Fibroblast of skin of abdomen (primary cell): ENCODE results near the gene ARGFX. TPM values are rescaled to one million over a fixed set of nuclear protein-coding genes. Genes with fewer than 3 reads are reported as not detected.
A peak's percentile ranks its signal among the peaks of the same experiment; 100 is the strongest.
"Not testable (repeated sequence)": the region's sequence is repeated elsewhere in the genome, so short reads cannot be mapped to it uniquely, and the experiment has no call there.

ENCODE experiments used
- DNase-seq: peaks from one replicate; pipeline ENCODE4 v3.0.0-alpha.2; 2013
- polyA plus RNA-seq, 2 experiments: library from polyadenylated mRNA; unstranded; fragments of 120-200 nt; gene quantifications; one replicate each; pipeline ENCODE4 v1.2.1, GENCODE V29; 2013; ENCODE audit not compliant: insufficient read length in 2 of 2

Gene ARGFX
- not detected for polyA plus RNA-seq (2013, experiment 1 of 2; ENCODE audit: insufficient read length)
- polyA plus RNA-seq (2013, experiment 2 of 2; ENCODE audit: insufficient read length): not detected

DNA sequence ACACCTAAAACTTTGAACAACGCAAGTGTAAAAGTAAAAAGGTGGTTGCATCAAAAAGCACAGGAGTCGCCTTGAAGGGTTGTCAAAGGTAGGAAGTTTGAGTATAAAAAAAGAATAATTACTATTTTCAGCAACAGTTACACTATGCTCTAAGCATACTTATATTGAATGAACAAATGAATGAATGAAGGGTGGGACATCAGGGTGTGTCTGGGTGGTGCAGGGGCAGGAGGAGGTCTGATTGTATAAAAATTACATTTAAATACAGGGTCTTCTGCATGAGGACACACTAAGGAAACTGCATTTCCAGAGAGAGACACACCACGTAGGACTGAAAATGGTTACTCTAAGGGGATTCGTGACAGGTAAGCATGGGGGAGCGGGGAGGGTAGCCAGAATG, at the start of gene ARGFX:
TSS of gene ARGFX (plus strand) at position 301 of the 400 bp plus-strand sequence. CDS start 2,765 bp downstream, outside the sequence.
- DNase-seq: no peak

DNA sequence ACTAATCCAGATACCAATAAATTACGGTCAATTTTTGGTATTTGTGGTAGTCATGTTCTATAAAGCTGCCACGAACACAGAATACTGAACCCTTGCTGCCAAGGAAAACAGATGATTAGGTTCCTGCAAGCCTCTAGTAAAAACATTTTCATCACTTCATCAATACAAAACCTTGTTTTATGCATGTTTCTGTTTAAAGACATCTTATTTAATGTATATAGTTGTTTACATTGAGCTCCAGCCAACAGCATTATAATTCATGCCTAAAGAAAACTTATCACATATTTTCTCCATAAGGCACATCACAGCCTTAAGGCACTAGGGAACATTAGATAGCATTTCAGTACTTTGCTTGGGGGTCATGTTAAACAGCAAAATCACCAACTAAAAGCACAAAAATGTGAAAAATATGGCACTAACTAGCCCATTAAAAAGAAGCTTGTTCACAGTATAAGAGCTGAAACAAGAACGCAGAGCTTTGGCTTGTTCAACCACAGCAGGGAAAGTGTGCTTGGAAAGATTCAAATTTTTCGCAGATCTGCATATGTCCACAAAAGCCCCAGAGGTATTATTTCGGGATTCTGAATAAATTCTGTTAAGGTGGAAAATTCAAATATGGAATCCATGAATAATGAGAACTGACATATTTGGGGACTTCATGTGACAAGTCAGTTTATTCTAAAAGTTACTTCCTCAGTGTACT, 49.6 kb upstream of the ARGFX start:
- DNase-seq: peak; percentile 0

GRCh38 chr3:121520510-121520909, 47.2 kb upstream of the ARGFX start:
- no peak for DNase-seq

DNA sequence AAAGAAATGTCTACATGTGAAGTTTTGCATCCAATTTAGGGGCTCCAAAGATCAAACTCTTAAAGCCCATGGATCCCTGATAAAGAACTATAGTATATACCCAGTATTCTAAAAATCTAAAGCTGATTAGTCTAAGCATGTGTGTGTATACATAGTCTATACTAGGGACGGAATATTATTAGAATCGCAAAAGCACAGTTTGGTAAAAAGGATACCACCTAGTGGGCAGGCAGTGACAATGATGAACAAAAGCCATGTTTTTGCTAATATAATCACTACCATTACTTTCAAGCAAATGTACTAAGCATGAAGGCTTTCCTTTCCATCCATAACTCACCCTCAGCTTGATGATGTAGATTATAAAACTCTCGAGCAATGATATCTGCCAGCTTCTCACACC, 38.4 kb upstream of the ARGFX start:
- peak; percentile 12 for DNase-seq

DNA sequence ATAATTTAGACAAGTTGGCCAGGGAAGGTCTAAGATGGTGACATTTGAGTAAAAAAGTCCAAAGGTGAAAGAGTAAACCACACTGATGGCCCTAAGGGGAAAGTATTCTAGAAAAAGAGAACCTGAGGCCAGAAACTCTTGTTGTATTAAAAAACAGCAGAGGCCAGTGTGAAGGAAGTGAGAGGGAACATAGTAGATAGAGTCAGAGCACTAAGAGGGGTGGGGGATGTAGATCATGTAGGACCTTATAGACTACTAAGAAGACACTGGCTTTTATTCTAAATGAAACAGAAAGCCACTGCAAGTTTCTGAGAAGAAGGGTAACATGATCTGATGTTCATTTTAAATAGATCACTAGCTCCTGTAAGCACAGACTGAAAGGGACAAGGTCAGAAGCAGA, 36.5 kb upstream of the ARGFX start:
- DNase-seq: no peak

DNA sequence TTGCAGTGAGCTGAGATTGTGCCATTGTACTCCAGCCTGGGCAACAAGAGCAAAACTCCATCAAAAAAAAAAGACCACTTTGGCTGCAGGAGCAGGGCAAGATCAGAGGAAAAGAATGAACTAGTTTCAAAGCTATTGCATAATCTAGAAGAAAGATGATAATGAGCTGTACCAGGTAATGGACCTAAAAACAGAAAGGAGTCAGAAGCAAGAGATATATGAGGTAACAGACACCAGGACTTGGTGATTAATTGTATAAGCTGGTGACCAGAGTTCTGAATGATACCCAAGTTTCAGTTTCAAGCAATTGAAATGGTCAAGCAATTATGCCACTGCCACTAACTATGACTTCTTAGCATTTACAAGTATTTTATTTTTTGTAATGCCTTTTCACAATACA, 24.8 kb upstream of the ARGFX start:
- no peak for DNase-seq

DNA sequence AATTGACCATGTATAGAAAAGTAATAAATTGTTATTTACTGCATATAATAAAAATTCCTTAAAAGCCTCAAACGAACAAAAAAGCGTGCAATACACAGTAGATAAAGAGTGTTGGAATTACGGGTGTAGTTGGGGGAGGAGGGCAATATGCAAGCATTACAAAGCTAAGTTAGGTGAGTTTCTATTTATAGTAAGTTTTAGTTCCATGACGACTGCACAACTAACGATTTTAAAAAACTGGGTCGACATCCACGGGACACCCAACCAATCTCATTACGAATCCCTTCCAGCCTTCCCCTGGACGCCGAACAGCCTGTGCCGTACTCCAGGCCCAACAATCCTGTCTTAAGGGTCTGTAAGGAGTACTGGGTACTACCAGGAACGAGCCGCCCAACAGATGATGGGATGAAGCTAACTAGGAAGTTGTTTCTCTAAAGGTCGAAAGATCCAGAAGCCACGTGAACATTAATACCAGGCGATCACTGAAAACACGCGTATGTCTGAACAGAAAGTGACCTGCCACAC, 22.6 kb upstream of the ARGFX start:
- DNase-seq: no peak

DNA sequence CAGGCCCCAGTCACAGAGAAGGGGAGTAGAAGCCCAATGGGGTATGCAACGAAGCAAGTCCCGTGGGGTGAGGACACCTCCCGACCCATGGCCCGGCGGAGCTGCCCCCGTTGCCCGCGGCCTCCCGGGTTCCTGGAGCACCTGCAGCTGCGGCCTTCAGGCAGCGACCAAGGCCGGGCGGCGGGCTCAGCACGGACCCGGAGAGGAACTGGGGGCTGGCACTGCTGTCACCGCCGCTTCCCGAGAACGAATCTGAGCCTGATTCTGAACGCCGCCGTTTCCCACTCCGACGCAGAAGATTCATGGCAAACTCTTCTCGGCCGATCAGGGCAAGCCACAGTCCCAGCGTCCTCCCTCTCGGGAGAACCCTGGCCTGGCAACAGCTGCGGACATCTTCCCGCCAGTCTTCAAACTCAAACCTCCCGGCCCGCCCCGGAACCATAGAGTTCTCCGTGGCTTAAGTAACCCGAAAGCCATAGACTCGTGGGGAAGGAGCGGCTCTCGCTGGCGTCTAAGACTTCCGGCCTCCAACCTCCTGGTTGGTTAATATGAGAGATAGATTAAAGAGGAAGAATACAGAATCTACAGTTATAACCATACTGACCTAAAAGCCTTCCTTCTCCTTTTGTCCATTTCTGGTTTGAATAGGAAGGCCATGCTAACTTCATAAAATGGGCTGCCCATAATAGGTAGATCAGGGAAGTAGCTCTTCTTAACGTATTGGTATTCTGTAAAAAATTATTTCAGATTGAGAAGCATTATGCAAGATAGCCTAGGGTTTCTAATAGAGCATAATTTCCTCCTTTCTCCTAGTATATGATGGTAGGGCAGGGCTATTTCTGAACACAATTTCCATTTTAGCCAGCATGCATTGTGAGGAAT, 21.9 kb upstream of the ARGFX start, which contains the start of gene POLQ:
TSS of gene POLQ (minus strand) at position 415 of the 882 bp plus-strand sequence. CDS start at position 304, 111 bp downstream.
- DNase-seq: peak; percentile 95

DNA sequence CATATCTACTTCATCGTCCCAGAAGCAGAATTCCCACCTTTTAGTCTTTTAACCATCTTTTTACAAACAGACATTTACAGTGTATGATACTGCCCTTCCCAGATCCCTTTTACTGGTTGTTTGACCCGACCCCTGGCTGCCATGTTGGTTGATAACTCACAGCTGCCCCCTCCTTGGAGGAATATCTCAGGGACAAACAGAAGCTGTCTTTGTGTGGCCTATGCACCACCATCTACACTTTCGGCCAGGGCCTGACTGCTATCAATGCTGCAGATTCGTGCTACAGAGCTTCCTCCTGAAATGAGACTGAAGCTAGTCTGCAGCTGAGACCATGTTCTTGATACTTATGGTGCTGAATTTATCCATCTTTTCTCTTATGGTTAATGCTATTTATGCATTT, 15.4 kb upstream of the ARGFX start:
- no peak for DNase-seq

- DNase-seq: no peak
Observed at GRCh38 chr3:121552797-121553196, 15.0 kb upstream of the ARGFX start.

DNA sequence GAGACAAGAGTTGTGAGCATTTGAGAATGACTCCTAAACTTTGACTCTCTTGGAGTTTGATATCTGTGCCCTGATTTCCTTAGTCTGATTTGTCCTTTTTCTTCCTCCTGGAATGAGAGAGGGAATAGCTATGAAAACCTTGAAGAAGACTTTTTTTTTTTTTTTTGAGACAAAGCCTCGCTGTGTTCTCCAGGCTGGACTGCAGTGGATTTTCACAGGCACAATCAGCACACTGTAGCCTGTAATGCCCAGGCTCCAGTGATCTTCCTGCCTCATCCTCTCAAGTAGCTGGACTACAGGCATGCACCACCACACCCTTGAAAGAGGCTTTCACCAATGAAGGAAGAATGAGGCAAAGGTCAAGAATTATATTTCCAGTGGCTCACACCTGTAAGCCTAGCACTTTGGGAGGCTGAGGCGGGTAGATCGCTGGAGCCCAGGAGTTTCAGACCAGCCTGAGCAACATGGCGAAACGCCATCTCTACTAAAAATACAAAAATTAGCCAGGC, 10.3 kb upstream of the ARGFX start:
- no peak for DNase-seq

- no peak for DNase-seq
Observed at GRCh38 chr3:121562148-121562547, 5.6 kb upstream of the ARGFX start.

GRCh38 chr3:121566773-121567172, 976 bp upstream of the ARGFX start:
- DNase-seq: no peak

DNA sequence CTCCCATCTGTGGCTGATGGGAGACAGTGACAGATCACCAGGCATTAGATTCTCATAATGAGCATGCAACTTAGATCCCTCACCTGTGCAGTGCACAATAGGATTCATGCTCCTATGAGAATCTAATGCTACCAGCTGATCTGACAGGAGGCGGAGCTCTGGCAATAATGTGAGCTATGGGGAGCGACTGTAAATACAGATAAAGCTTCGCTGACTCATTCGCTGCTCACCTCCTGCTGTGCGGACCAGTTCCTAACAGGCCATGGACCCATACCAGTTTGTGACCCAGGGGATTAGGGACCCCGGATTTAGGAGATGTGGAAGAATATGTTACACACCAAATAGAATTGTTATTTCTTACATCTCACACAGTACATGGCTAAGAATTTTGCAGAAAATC, 6.7 kb downstream of the ARGFX start:
- DNase-seq: no peak

DNA sequence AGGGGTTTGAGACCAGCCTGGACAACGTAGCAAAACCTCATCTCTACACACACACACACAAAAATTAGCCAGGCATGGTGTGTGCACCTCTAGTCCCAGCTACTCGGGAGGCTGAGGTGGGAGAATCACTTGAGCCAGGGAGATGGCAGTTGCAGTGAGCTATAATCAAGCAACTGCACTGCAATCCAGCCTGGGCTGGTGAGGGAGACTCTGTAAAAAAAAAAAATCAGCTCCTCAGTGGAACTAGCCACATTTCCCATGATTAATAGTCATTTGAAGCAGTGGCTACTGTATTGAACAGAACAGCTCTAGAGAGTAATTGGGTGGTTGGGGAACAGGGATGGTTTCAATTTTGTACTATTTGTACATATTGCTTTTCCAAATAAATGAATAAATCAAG, 13.9 kb downstream of the ARGFX start:
- DNase-seq: no peak

- DNase-seq: no peak
Observed at GRCh38 chr3:121584418-121584817, 16.7 kb downstream of the ARGFX start.

DNA sequence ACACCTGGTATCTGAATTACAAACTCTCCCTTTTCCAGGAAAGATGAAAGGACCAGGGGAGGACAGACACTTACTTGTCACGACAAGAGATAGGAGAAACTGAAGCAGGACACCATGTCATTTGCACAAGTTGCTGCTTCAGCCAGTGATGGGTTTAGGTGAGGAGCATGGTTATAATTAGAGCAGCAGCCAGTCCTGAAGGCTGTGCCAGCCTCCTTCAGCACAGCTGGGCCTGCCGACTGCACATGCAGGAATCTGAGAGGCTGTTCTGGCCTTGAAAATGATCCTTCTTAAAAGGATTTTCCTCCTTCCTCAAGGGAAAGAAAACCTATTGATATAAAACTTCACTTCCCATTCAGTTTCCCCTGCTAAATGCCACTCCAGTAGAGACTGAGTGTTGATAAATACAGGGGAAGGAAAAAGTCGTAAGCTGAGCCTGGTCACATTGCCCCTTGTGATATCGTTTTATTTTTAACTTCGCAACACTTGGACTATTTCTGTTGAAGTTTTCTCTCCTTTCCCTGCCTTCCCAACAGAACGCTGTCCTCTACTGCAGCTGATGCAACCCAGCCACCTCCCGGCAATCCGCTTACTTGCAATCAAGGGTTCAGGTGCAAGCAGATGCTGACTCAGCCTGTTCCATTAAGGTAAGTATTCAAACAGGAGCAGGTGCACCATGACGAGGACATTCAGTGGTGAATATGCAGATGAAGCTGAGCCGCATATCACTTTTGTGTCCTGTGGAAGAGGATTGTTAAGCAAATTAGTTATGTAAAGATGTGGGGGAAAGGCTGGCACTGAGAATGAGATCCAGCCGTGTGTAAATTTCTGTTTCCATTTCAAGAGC, 25.3 kb downstream of the ARGFX start, which contains the start of gene FBXO40:
TSS of gene FBXO40 (plus strand) at position 524 of the 847 bp plus-strand sequence. CDS start 27,197 bp downstream, outside the sequence.
- no peak for DNase-seq

DNA sequence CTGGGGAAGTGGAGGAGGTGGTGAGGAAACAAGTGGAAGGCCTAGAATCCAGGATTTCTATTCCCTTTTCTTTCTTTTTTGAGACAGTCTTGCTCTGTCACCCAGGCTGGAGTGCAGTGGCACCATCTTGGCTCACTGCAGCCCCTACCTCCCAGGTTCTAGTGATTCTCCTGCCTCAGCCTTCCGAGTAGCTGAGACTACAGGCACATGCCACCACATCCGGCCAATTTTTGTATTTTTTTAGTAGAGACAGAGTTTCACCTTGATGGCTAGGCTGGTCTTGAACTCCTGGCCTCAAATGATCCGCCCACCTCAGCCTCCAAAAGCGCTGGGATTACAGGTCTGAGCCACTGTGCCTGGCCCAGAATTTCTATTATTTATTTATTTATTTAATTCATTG, 26.1 kb downstream of the ARGFX start:
- not testable (repeated sequence) for DNase-seq

DNA sequence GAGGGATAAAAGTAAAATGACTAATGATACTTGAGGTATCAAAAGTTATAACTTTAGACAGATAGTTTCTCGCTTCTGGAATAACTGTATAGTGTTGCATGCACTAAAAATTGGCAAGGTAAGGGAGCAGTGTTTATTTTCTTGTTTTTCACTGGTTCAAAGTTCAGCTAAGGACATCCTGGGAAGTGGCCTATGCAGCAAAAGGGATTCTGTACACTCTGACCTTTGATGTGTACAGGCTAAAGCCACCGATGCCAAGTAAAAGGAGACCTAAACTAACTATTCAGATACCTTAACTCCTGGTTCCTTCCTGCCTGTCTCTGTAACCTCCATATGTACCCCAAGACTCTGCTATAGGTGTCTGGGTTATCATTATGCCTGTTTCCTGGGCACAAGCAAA, 27.1 kb downstream of the ARGFX start:
- no peak for DNase-seq

DNA sequence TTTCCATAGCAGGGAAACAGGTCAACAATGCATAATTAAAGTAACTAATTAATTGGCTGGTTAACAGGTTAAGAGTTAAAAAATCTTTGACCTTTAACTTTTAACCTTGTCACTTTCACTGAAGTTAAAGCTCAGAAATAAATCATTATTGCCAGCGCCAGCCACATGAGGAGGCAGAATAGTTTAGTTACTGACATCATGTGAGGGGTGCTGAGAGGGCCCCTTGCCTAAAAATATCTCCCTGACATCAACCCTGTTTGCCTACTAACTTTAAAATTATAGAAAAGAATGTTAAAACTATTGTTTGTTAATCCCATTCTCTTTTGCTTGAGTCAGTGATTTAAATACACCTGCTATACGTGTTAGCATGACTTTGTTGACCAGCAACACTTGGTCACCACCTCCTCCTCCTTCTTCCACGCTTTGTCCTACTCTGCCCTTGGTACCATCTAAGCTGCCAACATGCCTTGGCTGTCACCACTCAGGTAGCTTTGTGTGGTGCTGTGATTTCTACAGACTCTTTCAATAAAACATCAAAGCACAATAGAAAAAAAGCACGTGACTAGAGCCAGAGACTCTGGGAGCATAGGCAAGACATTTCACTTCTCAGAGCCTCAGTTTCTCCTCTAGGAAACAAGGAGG, 28.1 kb downstream of the ARGFX start:
- no peak for DNase-seq

- DNase-seq: no peak
Observed at GRCh38 chr3:121598564-121598963, 30.8 kb downstream of the ARGFX start.
